Measurements from ENCODE around the gene ZNF597.

GRCh38 chr16:3465301-3465700 is 22.0 kb upstream of the ZNF597 start:
- no peak for TF ChIP-seq CTCF (IDR thresholded peaks at IDR 0.05; ENCODE audit: insufficient read depth, low read length, poor library complexity, severe bottlenecking)
- no peak for TF ChIP-seq EZH2phosphoT487 (conservative IDR thresholded peaks at IDR 0.05; ENCODE audit: low read length)
